Fibroblast of skin of back (primary cell): Measurements from ENCODE around the gene GFI1B.

Experiments
- DNase-seq: peaks from one replicate; pipeline ENCODE4 v3.0.0-alpha.2; 2013

GFI1B gene

DNA sequence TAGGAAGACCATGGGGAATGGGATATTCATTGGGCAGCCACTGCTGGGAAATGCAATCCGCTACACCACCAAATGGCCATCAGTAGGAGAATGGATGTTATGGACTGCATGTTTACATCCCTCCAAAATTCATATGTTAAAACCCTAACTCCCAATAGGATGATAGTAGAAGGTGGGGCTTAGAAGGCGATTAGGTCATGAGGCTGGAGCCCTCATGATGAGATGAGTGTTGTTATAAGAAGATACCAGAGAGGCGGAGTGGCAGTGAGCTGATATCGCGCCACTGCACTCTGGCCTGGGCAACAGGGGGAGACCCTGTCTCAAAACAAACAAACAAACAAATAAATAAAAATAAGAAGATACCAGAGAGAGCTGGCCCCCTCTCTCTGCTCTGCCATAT is 36.2 kb downstream of the GFI1B start:
- DNase-seq = no peak

DNA sequence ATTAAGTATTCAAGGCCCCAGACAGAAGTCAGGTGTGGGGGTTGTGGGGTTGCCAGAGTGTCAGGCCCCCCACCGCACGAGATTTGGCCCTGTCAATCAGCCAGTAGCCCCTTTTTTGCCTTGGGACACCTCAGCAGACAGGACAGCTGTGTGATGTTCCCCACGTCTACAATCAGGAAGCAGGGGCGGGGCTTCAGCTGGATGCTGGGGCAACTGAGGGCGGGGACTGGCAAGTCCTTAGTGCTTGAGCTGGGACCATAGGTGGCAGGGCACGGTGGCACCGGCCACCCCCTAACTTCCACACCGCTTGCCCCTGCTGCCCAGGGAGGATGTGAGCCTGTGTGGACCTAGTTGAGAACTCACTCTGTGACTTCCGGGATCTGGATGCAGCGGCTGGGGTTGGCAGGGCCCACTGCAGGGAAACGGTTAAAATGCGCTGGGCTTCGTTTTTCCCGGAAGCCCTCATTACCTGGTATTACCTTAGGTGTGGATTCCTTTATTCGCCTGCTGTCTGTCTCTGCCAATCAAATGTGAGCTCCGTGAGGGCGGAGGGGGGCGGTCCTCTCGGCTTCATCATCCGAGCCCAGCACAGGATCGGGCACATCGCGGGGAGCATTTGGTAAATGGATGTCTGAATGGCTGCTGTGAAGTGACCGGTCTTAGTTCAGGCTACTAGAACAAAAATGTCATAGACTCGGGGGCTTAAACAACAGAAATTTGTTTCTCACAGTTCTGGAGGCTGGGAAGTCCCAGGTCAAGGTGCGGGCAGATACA is 44.8 kb downstream of the GFI1B start:
- DNase-seq = peak; percentile 8

DNA sequence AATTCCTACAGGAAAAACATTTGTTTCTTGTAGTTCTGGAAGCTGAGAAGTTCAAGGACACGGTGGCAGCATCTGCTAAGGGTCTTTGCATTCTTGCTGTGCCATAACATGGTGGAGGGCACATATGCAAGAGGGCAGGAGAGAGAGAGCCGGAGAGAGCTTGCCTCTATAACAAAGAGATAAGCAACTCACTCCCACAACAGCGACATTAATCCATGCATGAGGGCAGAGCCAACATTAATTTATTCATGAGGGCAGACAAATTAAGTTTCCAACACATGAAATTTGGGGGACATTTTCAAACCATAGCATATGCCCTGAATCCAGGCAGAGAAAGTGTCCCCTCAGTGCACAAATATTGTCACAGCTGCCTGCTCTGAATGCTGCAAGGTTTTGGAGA is 47.9 kb downstream of the GFI1B start:
- DNase-seq = no peak

DNA sequence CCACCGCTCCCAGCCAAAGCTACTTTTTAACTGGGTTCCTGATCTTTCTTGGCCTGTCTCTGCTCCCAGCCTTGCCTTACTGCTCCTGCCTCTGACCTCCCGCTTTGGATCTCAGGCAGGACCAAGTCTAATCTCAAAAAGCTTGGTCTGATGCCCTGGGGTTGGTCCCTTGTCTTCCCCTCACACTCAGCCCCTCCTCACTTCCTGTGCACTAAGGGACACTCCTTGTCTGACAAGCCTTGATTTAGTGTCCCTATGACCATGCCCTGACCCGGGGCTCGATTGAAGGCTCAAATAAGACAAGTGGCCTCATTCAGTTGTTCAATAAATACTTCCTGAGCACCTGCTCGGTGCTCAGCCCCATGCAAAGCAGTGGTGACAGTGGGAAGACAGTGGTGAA is 48.6 kb downstream of the GFI1B start:
- DNase-seq = no peak

DNA sequence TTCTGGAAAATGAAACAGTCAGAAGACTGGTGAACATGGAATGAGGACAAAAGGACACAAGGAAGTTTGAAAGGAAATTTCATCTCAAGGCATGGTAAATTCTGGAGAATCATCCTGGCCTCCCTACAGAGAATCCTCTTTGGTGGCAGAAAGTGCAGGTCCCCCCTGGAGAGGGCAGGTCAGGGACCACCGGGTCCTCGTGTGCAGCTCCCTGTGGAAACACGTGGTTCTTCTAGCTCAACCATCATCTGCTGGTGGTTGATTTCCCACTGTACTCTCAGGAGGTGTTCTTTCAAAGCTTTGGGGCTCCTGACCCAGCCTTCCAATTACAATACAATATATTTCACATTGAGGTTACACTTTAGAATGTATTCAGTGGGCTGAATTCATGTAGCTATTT is 49.7 kb downstream of the GFI1B start:
- DNase-seq = no peak

DNA sequence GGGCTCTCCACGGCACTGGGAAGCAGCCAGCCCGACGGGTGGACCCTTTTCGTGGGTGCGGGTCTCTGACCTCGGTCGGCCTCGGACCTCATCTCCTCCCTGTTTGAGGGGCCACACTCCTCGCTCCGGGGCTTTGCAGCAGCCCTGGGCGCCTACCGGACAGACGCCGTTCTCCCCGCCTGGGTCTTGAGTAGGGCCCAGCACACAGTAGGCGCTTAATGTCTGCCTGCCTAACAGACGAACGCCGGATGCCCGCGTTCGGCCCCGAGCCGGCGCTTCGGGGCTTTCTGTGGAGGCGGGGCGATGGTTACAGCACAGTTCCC is 51.5 kb downstream of the GFI1B start:
- DNase-seq = no peak

DNA sequence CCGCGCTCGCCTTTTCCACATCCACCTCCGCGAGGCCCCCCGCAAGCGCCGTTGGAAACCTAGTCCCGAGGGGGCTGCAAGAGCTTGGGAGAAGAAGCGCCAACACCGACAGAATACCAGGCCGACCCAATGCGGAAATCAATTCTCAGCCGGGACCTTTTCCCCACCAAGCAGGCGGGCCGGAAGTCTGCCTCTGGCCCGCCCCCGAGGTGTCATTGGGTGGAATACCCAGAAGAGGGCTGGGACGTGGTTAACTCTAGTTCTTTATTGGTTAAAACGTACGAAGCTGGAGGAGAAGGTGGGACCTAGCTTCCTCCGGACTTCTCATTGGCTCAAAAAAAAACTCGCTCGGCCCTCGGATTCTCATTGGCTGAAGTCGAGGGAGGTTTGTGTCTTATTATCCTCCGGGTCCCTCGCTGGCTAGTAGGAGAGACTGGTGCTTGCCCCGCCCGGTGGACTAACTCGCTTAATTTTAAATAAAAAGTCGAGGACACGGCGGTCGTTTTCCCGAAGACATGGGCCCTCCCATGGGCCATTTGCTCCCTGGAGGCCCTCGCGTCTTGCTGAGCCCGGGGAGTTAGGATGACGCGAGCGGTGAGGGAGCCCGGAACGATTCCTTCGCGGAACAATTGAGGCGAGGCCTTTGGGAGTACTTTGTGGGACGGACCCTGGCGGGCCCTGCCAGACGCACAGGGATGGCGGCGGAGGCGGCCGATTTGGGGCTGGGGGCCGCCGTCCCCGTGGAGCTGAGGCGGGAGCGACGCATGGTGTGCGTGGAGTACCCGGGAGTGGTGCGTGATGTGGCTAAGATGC is 52.0 kb downstream of the GFI1B start, which contains the start of gene GTF3C5:
Gene GTF3C5 (plus strand): TSS at position 681 of the 813 bp plus-strand sequence. CDS start 15 bp downstream, at position 696.
- DNase-seq = peak; percentile 99

DNA sequence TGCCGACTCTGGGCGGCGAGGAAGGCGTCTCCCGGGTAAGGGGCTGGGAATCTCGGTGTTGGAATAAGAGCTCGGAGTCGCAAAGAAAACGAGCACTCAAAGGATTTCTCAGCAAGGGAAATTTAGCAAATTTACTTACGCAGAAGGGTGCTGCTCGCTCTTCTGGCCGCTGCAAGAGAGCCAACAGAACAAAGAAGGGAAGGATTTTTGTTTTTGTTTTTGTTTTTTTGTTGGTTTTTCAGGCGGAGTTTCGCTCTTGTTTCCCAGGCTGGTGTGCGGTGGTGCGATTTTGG is 52.6 kb downstream of the GFI1B start:
- DNase-seq = no peak

DNA sequence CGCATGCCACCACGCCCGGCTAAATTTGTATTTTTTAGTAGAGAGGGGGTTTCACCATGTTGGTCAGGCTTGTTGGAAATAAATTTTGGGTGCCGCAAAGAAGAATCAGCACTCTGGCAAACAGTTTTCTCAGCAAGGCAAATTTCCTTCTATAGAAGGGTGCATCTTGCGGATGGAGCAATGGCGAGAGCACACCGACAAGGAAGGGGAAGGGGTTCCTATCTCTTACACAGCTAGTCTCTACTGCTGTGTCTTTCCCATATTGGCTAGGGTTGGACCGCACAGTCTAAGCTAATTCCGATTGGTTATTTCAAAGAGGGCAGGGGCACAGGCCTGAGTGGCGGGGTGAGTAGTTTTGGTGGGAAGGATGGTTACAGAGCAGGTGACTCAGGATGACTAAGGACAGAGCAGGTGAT is 53.0 kb downstream of the GFI1B start:
- DNase-seq = no peak

DNA sequence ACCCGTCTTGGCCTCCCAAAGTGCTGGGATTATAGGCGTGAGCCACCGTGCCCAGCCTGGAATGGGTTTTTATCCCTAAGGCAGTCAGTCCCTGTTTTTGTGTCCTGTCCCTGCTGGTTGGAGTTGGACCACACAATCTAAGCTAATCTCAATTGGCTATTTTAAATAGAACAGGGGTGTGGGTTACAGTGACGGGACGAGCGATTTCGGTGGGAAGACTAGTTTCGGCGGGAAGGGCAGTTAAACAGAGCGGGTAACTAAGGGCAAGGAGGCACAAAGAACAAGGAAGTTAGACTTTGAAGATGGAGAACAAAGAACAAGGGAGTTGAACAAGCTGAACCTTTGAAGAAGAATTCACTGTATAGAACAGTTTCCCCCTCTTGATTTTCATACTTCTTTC is 53.7 kb downstream of the GFI1B start:
- no peak for DNase-seq

DNA sequence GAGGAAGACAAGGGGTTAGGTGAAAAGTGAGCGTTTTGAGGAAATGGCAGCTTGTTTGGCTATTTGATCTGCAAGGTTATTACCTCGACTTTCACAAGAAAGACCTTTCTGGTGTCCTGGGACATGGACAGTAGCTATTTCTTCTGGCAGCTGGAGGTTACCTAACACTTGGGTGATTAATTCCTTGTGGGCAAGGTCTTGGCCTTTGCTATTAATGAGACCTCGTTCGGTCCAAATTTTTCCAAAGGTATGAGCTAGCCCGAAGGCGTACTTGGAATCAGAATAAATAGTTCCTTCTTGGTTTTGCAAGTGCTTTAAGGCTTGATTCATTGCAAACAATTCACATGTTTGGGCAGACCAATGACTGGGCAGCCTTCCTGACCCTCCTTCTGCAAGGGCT is 57.2 kb downstream of the GFI1B start:
- no peak for DNase-seq

DNA sequence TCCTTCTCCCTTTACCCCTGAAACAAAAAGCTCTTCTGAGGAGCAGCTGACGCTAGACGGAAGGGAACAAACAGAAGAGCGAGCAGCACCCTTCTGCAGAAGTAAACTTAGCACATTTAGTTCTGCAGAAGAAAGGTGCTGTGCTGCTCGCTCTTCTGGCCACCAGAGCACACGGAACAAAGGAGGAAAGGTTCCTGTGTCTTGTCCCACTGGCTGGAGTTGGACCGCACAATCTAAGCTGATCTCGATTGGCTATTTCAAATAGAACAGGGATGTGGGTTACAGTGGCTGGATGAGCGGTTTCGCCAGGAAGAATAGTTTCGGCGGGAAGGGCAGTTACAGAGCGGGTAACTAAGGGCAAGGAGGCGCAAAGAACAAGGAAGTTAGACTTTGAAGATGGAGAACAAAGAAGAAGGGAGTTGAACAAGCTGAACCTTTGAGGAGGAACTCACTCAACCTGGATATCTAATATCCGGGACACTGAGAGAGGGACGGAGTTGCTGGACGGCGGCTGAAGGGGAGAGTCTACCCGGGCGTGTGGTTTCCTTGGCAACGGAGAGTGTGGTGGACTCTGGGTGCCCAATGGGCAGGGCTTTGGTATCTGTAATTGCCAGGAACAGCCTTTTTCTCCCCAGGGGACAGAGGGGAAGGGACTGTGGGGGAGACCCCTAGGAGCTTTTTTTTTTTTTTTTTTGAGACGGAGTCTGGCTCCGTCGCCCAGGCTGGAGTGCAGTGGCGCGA is 59.5 kb downstream of the GFI1B start:
- no peak for DNase-seq

DNA sequence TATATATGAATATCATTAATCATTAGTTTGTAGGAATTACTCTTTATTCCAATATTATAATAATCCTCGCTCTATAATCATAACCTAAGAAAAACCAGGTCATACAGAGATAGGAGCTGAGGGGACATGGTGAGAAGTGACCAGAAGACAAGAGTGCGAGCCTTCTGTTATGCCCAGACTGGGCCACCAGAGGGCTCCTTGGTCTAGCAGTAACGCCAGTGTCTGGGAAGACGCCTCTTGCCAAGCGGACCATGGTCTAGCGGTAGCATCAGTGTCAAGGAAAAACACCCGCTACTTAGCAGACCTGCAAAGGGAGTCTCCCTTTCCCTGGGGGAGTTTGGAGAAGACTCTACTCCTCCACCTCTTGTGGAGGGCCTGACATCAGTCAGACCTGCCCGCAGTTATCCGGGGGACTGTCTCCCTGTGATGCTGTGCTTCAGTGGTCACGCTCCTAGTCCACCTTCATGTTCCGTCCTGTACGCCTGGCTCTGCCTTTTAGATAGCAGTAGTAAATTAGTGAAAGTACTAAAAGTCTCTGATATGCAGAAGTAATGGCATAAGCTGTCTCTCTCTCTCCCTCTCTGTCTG is 62.5 kb downstream of the GFI1B start:
- peak; percentile 60 for DNase-seq
